Esophagus muscularis mucosa (tissue), 4 donors: ENCODE measurements around the gene MAP1B. TPM values are rescaled to one million over a fixed set of nuclear protein-coding genes. Genes with fewer than 3 reads are reported as not detected.

Experiments used
- DNase-seq: peaks from one replicate; pipeline ENCODE4 v3.0.0-alpha.2; 2017; ENCODE audit errors: extremely low spot score
- H3K27ac ChIP-seq, 4 donors: fragments of 200-600 bp; sonication (generic); replicated peaks in 1 of 4; 1 replicate in 3 of 4; 2 replicates in 1 of 4; pipeline ENCODE4 v1.5.1; 2016 to 2019; ENCODE audit warnings: mild to moderate bottlenecking in 1 of 4
- H3K27me3 ChIP-seq, 4 donors: fragments of 200-600 bp; sonication (generic); one replicate each; pipeline versions ENCODE4 v1.5.1 to v1.6.0; 2016 to 2019
- H3K36me3 ChIP-seq, 4 donors: fragments of 200-600 bp; sonication (generic); one replicate each; pipeline ENCODE4 v1.5.1; 2016 to 2019
- H3K4me1 ChIP-seq, 4 donors: fragments of 200-600 bp; sonication (generic); one replicate each; pipeline ENCODE4 v1.5.1; 2016 to 2019
- H3K4me3 ChIP-seq, 4 donors: fragments of 200-600 bp; sonication (generic); 1 replicate in 2 of 4; 2 replicates in 2 of 4; pipeline ENCODE4 v1.5.1; 2016 to 2019; ENCODE audit warnings: mild to moderate bottlenecking in 4 of 4, moderate library complexity in 1 of 4
- H3K9me3 ChIP-seq, 4 donors: fragments of 200-600 bp; sonication (generic); 1 replicate in 3 of 4; 2 replicates in 1 of 4; pipeline ENCODE4 v1.5.1; 2016 to 2019
- CTCF ChIP-seq, 3 experiments: fragments of 200-600 bp in 2 of 3; fragments of 450-650 bp in 1 of 3; sonication (generic) in 2 of 3; IDR thresholded peaks; one replicate each; pipeline ENCODE4 v1.5.1; 2017 to 2019; ENCODE audit warnings: antibody characterized with exemption in 3 of 3, mild to moderate bottlenecking in 2 of 3, moderate library complexity in 1 of 3
- EP300 ChIP-seq: sonication (generic); formaldehyde crosslinking; IDR thresholded peaks from one replicate; pipeline ENCODE4 v1.6.1; 2017; ENCODE audit warnings: antibody characterized with exemption
- POLR2A ChIP-seq: fragments of 450-650 bp; IDR thresholded peaks from one replicate; pipeline ENCODE4 v1.6.1; 2017; ENCODE audit warnings: antibody characterized with exemption, moderate library complexity, mild to moderate bottlenecking, low read depth
- POLR2AphosphoS5 ChIP-seq, 2 donors: sonication (generic); formaldehyde crosslinking; IDR thresholded peaks; one replicate each; pipeline ENCODE4 v1.6.1; 2017; ENCODE audit warnings: antibody characterized with exemption in 2 of 2
- WGBS: methylation state at CpG from one replicate; pipeline ENCODE4 v1.1.5; 2018; 5-methylcytosine and 5-hydroxymethylcytosine counted together
- intact Hi-C: fragments of 100-400 bp; cut with DNase I; formaldehyde crosslinking; loops from one replicate; pipeline ENCODE4 v1.15.1; 2023
- total RNA-seq, 4 donors: library from RNA; depleted of rRNA; stranded (reverse); fragments of >200 nt; gene quantifications; one replicate each; pipeline versions ENCODE4 v1.1.0 to v1.2.1, GENCODE V29; 2016

The MAP1B gene
- total RNA-seq, 4 donors from 2014 or later: 755 to 1,378 (median 1,096) TPM

- no peaks in the 10 kb centered on the region for H3K27me3 ChIP-seq
- H3K27ac ChIP-seq: peak overlapping the region; percentile 70 to 81 (median 78)
- intact Hi-C loops: no loop called here
- no peaks in the 10 kb centered on the region for H3K36me3 ChIP-seq
- no peak for DNase-seq
- no peaks in the 10 kb centered on the region for H3K9me3 ChIP-seq
- no peak overlapping the region for H3K4me3 ChIP-seq
- H3K4me1 ChIP-seq: peaks cover 65 to 93% (median 86%) of the 10 kb centered on the region in 4 donors
- TF ChIP-seq POLR2AphosphoS5 (IDR thresholded peaks at IDR 0.05): peak; percentile 22 to 48
- TF ChIP-seq EP300: no peak
- WGBS: 43% methylated on average over 2 of the region's 2 CpGs
Observed at GRCh38 chr5:72248410-72248981, 141.2 kb downstream of the MAP1B start.

GRCh38 chr5:72251386-72251785 lies 144.1 kb downstream of the MAP1B start:
- no peak overlapping the region for H3K4me3 ChIP-seq
- peaks cover 50 to 81% (median 67%) of the 10 kb centered on the region in 4 donors for H3K4me1 ChIP-seq
- no peak for DNase-seq
- 100% methylated on average over 1 of the region's 1 CpG for WGBS
- H3K36me3 ChIP-seq: no peaks in the 10 kb centered on the region
- TF ChIP-seq CTCF (IDR thresholded peaks at IDR 0.05): no peak
- TF ChIP-seq EP300: no peak
- no peak for TF ChIP-seq POLR2AphosphoS5 (IDR thresholded peaks at IDR 0.05)
- TF ChIP-seq POLR2A: no peak
- no peaks in the 10 kb centered on the region for H3K9me3 ChIP-seq
- H3K27me3 ChIP-seq: no peaks in the 10 kb centered on the region
- intact Hi-C loops: no loop called here
- H3K27ac ChIP-seq: peak overlapping the region; percentile 17 to 30 (median 25)

GRCh38 chr5:72252008-72252407 lies 144.7 kb downstream of the MAP1B start:
- Histone ChIP-seq H3K4me1 (peaks cover 47 to 78% (median 60%) of the 10 kb centered on the region in 4 donors), H3K4me3 (no peak overlapping the region), H3K27me3 (no peaks in the 10 kb centered on the region), H3K36me3 (no peaks in the 10 kb centered on the region), H3K27ac (peak overlapping the region in 3 of 4 donors; percentile 22 to 30 (median 28)), H3K9me3 (no peaks in the 10 kb centered on the region)
- no peak for DNase-seq
- TF ChIP-seq EP300: no peak
- no peak for TF ChIP-seq CTCF (IDR thresholded peaks at IDR 0.05)
- no peak for TF ChIP-seq POLR2AphosphoS5 (IDR thresholded peaks at IDR 0.05)
- TF ChIP-seq POLR2A: no peak
- intact Hi-C loops: no loop called here

- Histone ChIP-seq H3K9me3 (no peaks in the 10 kb centered on the region), H3K4me3 (no peak overlapping the region), H3K36me3 (no peaks in the 10 kb centered on the region), H3K27me3 (no peaks in the 10 kb centered on the region), H3K27ac (peak overlapping the region; percentile 24 to 52 (median 38)), H3K4me1 (peaks cover 42 to 72% (median 54%) of the 10 kb centered on the region in 4 donors)
- WGBS: 95% methylated on average over 5 of the region's 5 CpGs
- intact Hi-C loops: no loop called here
- no peak for TF ChIP-seq EP300
- TF ChIP-seq POLR2A: no peak
- no peak for TF ChIP-seq CTCF (IDR thresholded peaks at IDR 0.05)
- TF ChIP-seq POLR2AphosphoS5 (IDR thresholded peaks at IDR 0.05): no peak
- no peak for DNase-seq
Observed at GRCh38 chr5:72252574-72253155, 145.4 kb downstream of the MAP1B start.

- DNase-seq: no peak
- H3K27me3 ChIP-seq: no peaks in the 10 kb centered on the region
- TF ChIP-seq CTCF (IDR thresholded peaks at IDR 0.05) (no peak), POLR2AphosphoS5 (IDR thresholded peaks at IDR 0.05) (no peak), EP300 (no peak), POLR2A (no peak)
- peaks cover 25 to 52% (median 34%) of the 10 kb centered on the region in 4 donors for H3K4me1 ChIP-seq
- 97% methylated on average over 3 of the region's 3 CpGs for WGBS
- no peaks in the 10 kb centered on the region for H3K36me3 ChIP-seq
- intact Hi-C loops: no loop called here
- no peak overlapping the region for H3K4me3 ChIP-seq
- no peaks in the 10 kb centered on the region for H3K9me3 ChIP-seq
- H3K27ac ChIP-seq: no peak overlapping the region
Observed at GRCh38 chr5:72255237-72255636, 148.0 kb downstream of the MAP1B start.
